Activated T-cell treated with anti-CD3 and anti-CD28 coated beads, Interleukin-2, amount 50 U/mL, for 72 hours (primary cell): ENCODE results near the gene KIAA1217. TPM values are rescaled to one million over a fixed set of nuclear protein-coding genes. Genes with fewer than 3 reads are reported as not detected.
"Not testable (repeated sequence)": the region's sequence is repeated elsewhere in the genome, so short reads cannot be mapped to it uniquely, and the experiment has no call there.

Experiments
- ATAC-seq, 2 donors: fragments of 150-1000 bp; cut with Tn5 transposase; replicated peaks in 1 of 2; 2 replicates each; pipeline ENCODE4 v1.10.0; 2021; ENCODE audit warnings: moderate library complexity in 2 of 2, mild to moderate bottlenecking in 1 of 2
- DNase-seq, 2 donors: peaks; one replicate each; pipeline ENCODE4 v3.0.0; 2021 to 2022; ENCODE audit warnings: mixed read lengths in 1 of 2
- H3K27ac Mint-ChIP-seq: one replicate; pipeline ENCODE4 v1.8.0; 2022; ENCODE audit warnings: mild to moderate bottlenecking, moderate library complexity, mixed read lengths
- H3K27me3 Mint-ChIP-seq: one replicate; pipeline ENCODE4 v1.8.0; 2022; ENCODE audit warnings: low read depth, mixed read lengths
- H3K36me3 Mint-ChIP-seq, 2 donors: one replicate each; pipeline ENCODE4 v1.8.0; 2022; ENCODE audit warnings: mixed read lengths in 2 of 2, mild to moderate bottlenecking in 1 of 2; ENCODE audit not compliant: insufficient read depth in 2 of 2
- H3K4me1 Mint-ChIP-seq: one replicate; pipeline ENCODE4 v1.8.0; 2022; ENCODE audit warnings: low read depth, mixed read lengths
- H3K4me3 Mint-ChIP-seq, 2 donors: one replicate each; pipeline ENCODE4 v1.8.0; 2022; ENCODE audit warnings: mild to moderate bottlenecking in 2 of 2, mixed read lengths in 2 of 2, moderate library complexity in 2 of 2
- H3K9me3 Mint-ChIP-seq, 2 donors: one replicate each; pipeline ENCODE4 v1.8.0; 2022; ENCODE audit warnings: mixed read lengths in 2 of 2
- total RNA-seq, 2 donors: library from RNA; stranded (reverse); gene quantifications; one replicate each; pipeline ENCODE4 v1.2.3, GENCODE V29; 2022

Gene KIAA1217
- total RNA-seq, 2 donors from 2014 or later = 0.60 to 0.84 TPM

DNA sequence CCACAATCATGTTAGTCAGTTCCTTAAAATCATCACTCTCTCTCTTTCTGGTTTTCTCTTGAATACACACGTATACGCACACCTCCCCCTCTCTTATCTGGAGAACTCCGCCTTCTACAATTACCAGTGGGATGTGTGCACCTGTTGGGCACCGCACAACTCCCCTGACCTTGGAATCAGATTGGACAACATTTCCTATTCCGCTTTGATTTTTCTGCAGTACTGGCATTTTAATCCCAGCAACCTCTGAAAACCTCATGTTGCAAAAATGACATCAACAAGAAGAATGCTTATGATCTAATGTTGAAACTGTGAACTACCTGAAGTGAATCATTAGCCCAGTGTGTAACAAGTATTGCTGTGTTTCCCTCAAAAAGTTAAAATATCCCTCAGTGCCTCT lies 109.6 kb downstream of the KIAA1217 start:
- H3K36me3 Mint-ChIP-seq = no peaks in the 10 kb centered on the region
- H3K27me3 Mint-ChIP-seq = peaks cover 10% of the 10 kb centered on the region
- no peak for DNase-seq
- no peak overlapping the region for H3K27ac Mint-ChIP-seq
- peaks cover 5% of the 10 kb centered on the region for H3K4me1 Mint-ChIP-seq
- H3K4me3 Mint-ChIP-seq = no peak overlapping the region
- ATAC-seq = no peak
- peaks cover 1 to 2% of the 10 kb centered on the region in 2 donors for H3K9me3 Mint-ChIP-seq

DNA sequence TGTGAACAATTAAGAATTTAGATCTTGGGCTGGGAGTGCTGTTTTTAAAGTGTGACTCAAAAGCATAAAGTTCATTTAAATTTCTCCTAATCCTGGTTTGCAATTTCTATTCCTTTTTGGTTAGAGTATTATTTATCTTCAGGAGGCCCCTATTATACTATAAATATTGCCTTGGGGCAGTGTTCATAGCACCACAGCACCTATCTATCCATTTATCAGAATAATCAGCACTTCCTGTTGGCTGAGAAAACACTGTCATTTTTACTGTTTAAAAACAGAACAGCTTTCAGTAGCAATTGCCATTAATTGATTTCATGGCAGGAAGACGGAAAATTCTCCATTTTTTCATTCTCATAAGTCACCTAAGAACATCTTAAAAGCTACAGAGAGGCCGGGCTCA lies 111.4 kb downstream of the KIAA1217 start:
- H3K27ac Mint-ChIP-seq = no peak overlapping the region
- peaks cover 10% of the 10 kb centered on the region for H3K27me3 Mint-ChIP-seq
- no peak for ATAC-seq
- H3K36me3 Mint-ChIP-seq = no peaks in the 10 kb centered on the region
- DNase-seq = no peak
- peaks cover 5% of the 10 kb centered on the region for H3K4me1 Mint-ChIP-seq
- peaks cover 0 to 2% of the 10 kb centered on the region in 2 donors for H3K9me3 Mint-ChIP-seq
- H3K4me3 Mint-ChIP-seq = no peak overlapping the region

DNA sequence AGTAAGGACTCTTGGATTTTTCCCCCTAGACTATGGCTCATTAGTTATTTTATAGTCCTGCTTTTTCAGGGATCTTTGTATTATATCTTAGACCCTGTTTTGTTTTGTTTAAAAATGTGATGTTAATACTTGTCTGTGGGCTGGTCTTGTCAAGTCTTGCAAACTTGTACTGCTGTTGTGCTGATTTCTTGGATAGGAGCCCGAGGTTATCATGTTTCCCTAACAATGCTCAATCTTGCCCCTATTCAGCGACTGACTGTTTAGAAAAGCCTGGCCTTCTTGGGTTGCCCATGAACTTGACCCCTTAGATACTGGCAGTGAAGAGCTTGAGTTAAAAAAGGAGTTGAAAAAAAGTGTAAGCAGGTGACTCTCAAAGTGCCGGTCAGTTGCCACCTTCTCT lies 115.7 kb downstream of the KIAA1217 start:
- H3K4me1 Mint-ChIP-seq = no peaks in the 10 kb centered on the region
- H3K9me3 Mint-ChIP-seq = peaks cover 0 to 2% of the 10 kb centered on the region in 2 donors
- no peak overlapping the region for H3K27ac Mint-ChIP-seq
- peaks cover 0 to 1% of the 10 kb centered on the region in 2 donors for H3K36me3 Mint-ChIP-seq
- peaks cover 5% of the 10 kb centered on the region for H3K27me3 Mint-ChIP-seq
- no peak overlapping the region for H3K4me3 Mint-ChIP-seq
- DNase-seq (no peak), ATAC-seq (no peak)

DNA sequence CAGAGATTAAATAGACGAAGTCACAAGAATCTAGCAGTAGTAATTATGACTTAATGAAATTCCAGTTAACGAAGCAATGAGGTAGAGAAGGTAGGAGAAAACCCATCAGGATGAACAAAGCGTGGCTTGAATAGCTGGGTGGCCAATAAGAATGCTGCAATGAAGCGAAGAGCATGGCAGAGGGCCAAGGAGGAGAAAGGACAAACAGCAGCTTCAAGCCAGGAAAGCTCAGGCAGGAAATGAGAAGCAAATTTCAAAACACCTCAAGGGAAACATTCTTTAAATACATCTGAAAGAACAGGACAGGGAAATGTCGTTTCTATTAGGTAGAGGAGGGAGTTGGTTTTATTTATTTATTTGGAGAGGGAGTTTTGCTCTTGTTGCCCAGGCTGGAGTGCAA lies 122.5 kb downstream of the KIAA1217 start:
- no peak overlapping the region for H3K4me3 Mint-ChIP-seq
- no peak overlapping the region for H3K27ac Mint-ChIP-seq
- peaks cover 4% of the 10 kb centered on the region in 2 donors for H3K9me3 Mint-ChIP-seq
- DNase-seq (no peak), ATAC-seq (no peak)
- H3K4me1 Mint-ChIP-seq = no peaks in the 10 kb centered on the region
- peaks cover 0 to 1% of the 10 kb centered on the region in 2 donors for H3K36me3 Mint-ChIP-seq
- H3K27me3 Mint-ChIP-seq = peaks cover 6% of the 10 kb centered on the region

DNA sequence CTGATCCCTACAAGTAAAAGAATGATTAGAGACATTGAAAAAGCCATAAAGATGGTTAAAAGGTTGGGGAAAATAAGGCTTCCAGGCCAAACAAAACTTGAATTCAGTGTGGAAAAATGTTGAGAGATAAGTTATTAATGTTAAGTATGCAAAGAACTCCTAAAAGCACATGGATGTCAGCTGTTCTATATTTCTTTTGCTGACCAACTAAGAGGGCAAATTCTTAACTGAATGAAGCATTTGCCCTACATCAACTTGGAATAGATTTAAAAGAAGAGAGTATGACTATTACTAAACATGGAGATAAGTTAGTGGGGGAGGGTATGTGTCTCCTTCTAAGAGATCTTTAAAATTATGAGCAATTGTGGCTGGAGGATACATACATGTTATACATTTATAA lies 124.8 kb downstream of the KIAA1217 start:
- no peak for DNase-seq
- Mint-ChIP-seq H3K27ac (no peak overlapping the region), H3K9me3 (peaks cover 2 to 4% of the 10 kb centered on the region in 2 donors), H3K27me3 (peaks cover 6% of the 10 kb centered on the region), H3K4me3 (no peak overlapping the region), H3K36me3 (no peaks in the 10 kb centered on the region), H3K4me1 (no peaks in the 10 kb centered on the region)
- no peak for ATAC-seq

DNA sequence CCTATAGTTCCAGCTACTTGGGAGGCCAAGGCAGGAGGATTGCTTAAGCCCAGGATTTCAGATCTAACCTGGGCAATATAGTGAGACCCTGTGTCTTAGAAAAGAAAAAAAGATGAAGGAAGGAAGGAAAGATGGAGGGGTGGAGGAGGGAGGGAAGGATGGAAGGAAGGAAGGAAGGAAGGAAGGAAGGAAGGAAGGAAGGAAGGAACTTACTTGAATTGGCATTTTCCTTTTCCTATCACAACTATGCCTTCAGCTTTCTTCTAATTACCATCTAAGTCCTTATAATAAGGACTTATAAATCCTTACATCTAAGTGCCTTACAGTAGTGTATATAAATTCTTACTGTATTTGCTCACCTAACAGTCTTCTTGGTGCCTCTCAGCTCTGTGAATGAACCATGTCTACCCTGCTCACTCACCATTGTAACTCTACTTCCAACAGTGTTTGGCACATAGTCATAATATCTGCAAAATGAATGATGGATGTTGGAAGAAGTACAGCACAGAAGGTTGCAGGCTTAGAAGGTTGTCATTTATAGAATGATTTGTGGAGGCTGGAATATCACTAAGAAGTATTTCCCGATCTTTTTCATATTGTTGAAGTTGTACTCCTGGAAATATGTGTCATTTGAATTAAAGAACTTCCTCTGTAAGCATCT lies 125.5 kb downstream of the KIAA1217 start:
- H3K27ac Mint-ChIP-seq = no peak overlapping the region
- H3K9me3 Mint-ChIP-seq = peaks cover 2 to 4% of the 10 kb centered on the region in 2 donors
- no peak overlapping the region for H3K4me3 Mint-ChIP-seq
- DNase-seq = no peak
- peaks cover 6% of the 10 kb centered on the region for H3K27me3 Mint-ChIP-seq
- ATAC-seq = no peak
- H3K4me1 Mint-ChIP-seq = no peaks in the 10 kb centered on the region
- H3K36me3 Mint-ChIP-seq = no peaks in the 10 kb centered on the region

DNA sequence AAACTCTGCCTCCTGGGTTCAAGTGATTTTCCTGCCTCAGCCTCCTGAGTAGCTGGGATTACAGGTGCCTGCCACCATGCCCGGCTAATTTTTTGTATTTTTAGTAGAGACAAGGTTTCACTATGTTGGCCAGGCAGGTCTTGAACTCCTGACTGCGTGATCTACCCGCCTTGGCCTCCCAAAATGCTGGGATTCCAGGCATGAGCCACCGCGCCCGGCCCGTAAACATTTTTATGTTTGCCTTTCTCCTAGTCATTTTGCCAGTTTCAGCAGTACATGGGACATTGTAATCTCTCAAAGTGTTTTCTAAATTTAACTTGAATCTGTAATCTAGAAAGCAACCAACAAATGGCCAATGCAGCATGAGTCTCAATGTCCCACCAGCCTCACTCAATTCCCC lies 128.8 kb downstream of the KIAA1217 start:
- H3K9me3 Mint-ChIP-seq, H3K27me3 Mint-ChIP-seq, ATAC-seq, H3K36me3 Mint-ChIP-seq, H3K27ac Mint-ChIP-seq, DNase-seq, H3K4me3 Mint-ChIP-seq, H3K4me1 Mint-ChIP-seq: not testable (repeated sequence)

DNA sequence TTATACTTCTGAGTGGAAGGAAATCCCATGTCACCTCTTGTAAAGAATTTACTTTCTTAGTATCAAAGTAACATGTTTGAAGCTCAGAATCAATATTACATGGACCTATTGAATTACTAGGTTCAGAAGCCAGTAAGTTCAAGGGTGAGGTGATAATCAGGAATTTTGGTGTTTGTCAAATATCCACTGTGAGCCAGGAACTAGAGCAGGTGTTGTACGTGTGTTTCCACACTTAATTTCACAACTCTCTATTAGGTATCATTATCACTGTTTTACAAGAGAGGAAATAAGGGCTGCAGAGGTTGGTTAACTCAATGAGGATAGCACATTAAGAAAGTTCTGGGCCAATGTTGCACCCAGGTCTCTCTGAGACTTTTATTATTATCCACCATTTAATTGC lies 130.4 kb downstream of the KIAA1217 start:
- Mint-ChIP-seq H3K36me3 (no peaks in the 10 kb centered on the region), H3K4me1 (no peaks in the 10 kb centered on the region), H3K4me3 (no peak overlapping the region), H3K27me3 (peaks cover 12% of the 10 kb centered on the region), H3K9me3 (no peaks in the 10 kb centered on the region), H3K27ac (no peak overlapping the region)
- DNase-seq (no peak), ATAC-seq (no peak)

DNA sequence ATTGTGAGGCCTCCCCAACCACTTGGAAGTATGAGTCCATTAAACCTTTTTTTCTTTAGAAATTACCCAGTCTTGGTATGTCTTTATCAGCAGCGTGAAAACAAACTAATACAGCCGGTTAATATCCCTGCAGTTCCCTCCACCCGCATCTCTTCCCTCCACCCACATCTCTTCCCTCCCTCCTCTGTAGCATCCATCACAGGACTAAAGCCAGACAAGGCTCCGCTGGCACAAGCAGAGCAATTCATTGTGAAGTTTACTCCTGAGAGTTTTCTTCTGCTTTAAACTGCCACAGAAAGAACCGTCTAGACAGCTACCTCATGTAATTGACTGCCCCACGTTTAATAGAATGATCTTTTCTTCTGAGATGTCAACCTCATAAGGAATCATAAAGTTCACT lies 131.5 kb downstream of the KIAA1217 start:
- no peak for ATAC-seq
- no peak for DNase-seq
- Mint-ChIP-seq H3K4me3 (no peak overlapping the region), H3K4me1 (no peaks in the 10 kb centered on the region), H3K36me3 (no peaks in the 10 kb centered on the region), H3K27ac (no peak overlapping the region), H3K27me3 (peaks cover 12% of the 10 kb centered on the region), H3K9me3 (no peaks in the 10 kb centered on the region)

DNA sequence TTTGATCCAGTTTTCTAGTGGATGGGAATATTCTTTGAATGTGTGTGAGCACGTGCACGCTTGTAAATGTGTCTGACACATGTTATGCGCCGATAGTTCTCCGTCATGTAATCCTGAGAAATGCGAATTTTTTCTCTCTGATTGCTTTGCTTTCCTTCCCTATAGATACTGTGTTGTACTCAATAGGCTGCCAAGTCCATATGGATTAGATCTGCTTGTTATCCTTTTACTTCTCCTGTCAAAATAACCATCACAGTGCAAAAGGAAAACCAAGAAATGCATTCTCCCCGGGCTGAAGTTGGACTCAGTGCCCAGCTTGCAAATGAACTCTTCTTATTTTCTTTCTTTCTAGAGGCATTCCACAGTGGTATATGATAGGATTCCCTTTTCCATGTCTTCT lies 131.9 kb downstream of the KIAA1217 start:
- ATAC-seq (no peak), DNase-seq (no peak)
- H3K27ac Mint-ChIP-seq = no peak overlapping the region
- H3K4me3 Mint-ChIP-seq = no peak overlapping the region
- peaks cover 12% of the 10 kb centered on the region for H3K27me3 Mint-ChIP-seq
- H3K36me3 Mint-ChIP-seq = no peaks in the 10 kb centered on the region
- H3K9me3 Mint-ChIP-seq = no peaks in the 10 kb centered on the region
- H3K4me1 Mint-ChIP-seq = no peaks in the 10 kb centered on the region

DNA sequence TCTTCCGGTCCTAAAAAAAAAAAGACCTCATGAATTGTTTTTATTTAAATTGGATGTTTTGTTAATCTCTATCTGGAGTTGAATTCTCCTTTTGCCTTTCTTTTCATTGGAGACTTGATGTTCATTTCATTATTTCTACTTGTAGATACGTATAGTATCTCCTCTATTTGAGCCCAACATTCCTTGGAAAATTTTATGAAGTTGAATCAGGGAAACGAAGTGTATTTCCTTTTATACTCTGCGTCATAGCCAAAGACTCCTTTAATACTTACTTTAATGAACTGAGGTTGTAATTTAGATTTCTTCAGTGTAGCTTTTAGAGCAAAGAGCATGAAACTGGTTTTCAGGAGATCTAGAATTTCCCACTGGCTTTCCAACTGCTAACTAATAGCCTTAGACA lies 132.4 kb downstream of the KIAA1217 start:
- peaks cover 12% of the 10 kb centered on the region for H3K27me3 Mint-ChIP-seq
- ATAC-seq = no peak
- H3K4me1 Mint-ChIP-seq = no peaks in the 10 kb centered on the region
- no peaks in the 10 kb centered on the region for H3K9me3 Mint-ChIP-seq
- H3K27ac Mint-ChIP-seq = no peak overlapping the region
- no peak overlapping the region for H3K4me3 Mint-ChIP-seq
- no peaks in the 10 kb centered on the region for H3K36me3 Mint-ChIP-seq
- no peak for DNase-seq

DNA sequence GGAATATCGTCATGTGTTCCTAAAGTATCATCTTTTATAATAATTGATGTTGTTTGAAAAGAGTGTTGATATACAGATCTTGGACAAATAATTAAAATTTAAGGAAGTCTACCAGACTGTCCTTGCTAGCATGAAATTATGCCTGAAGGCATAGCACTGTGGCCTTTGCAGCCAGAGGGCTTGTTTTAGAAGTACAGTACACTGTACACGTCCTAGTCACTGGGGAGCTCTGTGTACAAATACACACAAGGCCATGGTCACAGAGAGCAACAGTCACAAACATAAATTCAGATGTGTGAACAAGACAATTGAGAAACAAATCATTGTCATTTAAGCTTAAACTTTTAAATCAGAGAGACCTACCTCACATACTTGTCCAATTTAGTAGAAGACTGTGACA lies 133.0 kb downstream of the KIAA1217 start:
- ATAC-seq (no peak), DNase-seq (no peak)
- peaks cover 12% of the 10 kb centered on the region for H3K27me3 Mint-ChIP-seq
- no peak overlapping the region for H3K27ac Mint-ChIP-seq
- H3K4me1 Mint-ChIP-seq = no peaks in the 10 kb centered on the region
- H3K36me3 Mint-ChIP-seq = no peaks in the 10 kb centered on the region
- H3K9me3 Mint-ChIP-seq = no peaks in the 10 kb centered on the region
- no peak overlapping the region for H3K4me3 Mint-ChIP-seq

DNA sequence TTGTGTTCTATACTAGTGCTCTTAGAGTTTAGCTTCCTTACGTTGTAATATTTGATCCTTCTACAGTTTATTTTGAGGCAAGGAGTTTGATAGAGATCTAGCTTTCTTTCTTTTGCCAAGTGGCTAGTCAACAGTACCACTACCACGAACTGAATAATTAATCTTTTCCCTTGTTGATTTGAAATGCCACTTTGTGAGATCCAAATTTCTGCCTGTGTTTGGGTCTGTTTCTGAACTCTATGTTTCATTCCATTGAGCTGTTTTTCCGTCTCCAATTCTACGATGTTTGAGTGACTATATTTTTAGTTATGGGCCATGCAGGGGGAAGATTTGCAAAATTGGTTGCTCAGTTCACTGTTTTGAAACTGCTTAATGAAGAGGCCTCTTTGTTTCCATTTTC lies 134.7 kb downstream of the KIAA1217 start:
- no peak for ATAC-seq
- DNase-seq = no peak
- Mint-ChIP-seq H3K9me3 (no peaks in the 10 kb centered on the region), H3K36me3 (no peaks in the 10 kb centered on the region), H3K27ac (no peak overlapping the region), H3K4me1 (no peaks in the 10 kb centered on the region), H3K4me3 (no peak overlapping the region), H3K27me3 (peaks cover 12% of the 10 kb centered on the region)

DNA sequence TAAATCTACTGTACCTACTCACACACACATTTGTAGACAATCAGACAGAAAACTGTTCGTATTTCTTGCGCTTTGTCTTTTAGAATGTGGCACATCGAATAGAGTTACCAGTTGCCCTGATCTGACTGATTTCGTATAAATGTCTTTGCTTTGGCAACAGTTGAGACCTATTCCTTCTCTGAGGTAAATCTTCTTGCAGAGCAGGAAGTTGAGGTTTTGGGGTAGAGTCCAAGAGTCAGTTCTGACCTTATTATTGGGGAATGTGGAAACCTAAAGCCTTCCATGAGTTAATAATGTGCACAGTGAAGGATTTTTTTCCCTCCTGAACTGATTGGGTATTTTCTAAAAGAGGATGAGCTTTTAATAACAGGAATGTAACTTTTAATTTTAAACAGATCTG lies 135.3 kb downstream of the KIAA1217 start:
- ATAC-seq (no peak), DNase-seq (no peak)
- H3K9me3 Mint-ChIP-seq = no peaks in the 10 kb centered on the region
- no peak overlapping the region for H3K27ac Mint-ChIP-seq
- H3K36me3 Mint-ChIP-seq = no peaks in the 10 kb centered on the region
- H3K4me3 Mint-ChIP-seq = no peak overlapping the region
- no peaks in the 10 kb centered on the region for H3K4me1 Mint-ChIP-seq
- H3K27me3 Mint-ChIP-seq = peaks cover 12% of the 10 kb centered on the region
